DND-41 (cell line): Measurements from ENCODE around the gene DHRS4L2.
"Not testable (repeated sequence)": the region's sequence is repeated elsewhere in the genome, so short reads cannot be mapped to it uniquely, and the experiment has no call there.

Experiments used
- CTCF ChIP-seq: IDR thresholded peaks from 2 replicates; pipeline ENCODE4 v1.5.1; 2012; ENCODE audit warnings: borderline replicate concordance, low read length, moderate library complexity, mild to moderate bottlenecking; ENCODE audit not compliant: poor library complexity, severe bottlenecking; ENCODE audit errors: extremely low read depth
- EZH2 ChIP-seq: IDR thresholded peaks from 3 replicates; pipeline ENCODE4 v1.6.1; 2012; ENCODE audit warnings: borderline replicate concordance, low read depth, mild to moderate bottlenecking, moderate library complexity, low read length, inconsistent platforms; ENCODE audit not compliant: severe bottlenecking

GRCh38 chr14:23969481-23970282, 19.0 kb upstream of the DHRS4L2 start:
- not testable (repeated sequence) for TF ChIP-seq CTCF, EZH2
